Stromal cell of bone marrow (primary cell): ENCODE results near the gene RNF223.

ENCODE experiments used
- DNase-seq: peaks from one replicate; pipeline ENCODE4 v3.0.0-alpha.2; 2012; ENCODE audit warnings: low read depth

RNF223 gene

DNA sequence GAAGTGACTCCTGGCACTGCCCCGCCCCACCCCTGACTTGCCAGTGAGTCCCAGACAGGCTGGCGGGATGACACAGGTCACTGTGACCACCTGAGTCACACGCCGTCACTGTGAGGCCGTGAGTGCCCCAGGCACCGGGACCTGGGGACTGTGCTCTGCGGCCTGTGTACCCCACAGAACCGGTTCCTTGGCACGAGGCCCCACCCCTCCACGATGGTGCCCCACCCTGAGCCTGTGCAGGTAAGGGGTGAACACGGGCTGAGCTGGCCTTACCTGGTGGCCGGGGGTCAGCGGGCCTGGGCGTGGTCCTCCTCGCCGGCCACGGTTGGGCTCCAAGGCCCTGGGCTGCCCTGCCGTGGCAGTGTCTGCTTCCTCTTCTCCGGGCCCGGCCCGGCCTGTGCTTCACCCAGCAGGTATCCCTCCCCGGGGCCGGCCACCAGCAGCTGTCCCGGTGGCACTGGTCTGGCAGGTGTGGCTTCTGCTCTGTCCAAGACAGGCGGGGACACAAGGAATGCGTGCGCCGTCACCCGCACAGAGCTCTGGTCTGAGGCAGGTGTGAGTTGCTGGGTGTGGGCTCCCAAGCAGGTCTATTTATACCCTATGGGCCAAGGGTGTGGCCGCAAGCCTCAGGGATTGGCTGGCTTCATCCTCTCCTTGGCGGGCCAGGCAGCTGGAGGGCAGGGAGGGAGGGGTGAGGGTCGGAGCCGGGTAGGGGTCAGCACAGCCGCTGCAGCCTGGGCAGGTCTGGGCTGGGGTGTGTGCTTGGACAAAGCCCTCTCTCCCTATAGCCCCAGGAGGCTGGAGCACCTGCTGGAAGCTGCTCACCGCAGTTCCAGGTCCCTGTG is at the start of gene RNF223:
TSS of gene RNF223 (minus strand) at position 564 of the 845 bp plus-strand sequence. CDS start 1,740 bp downstream, outside the sequence.
- DNase-seq, result no peak

- no peak for DNase-seq
These were observed 48.9 kb upstream of the RNF223 start for GRCh38 chr1:1122981-1123480.

DNA sequence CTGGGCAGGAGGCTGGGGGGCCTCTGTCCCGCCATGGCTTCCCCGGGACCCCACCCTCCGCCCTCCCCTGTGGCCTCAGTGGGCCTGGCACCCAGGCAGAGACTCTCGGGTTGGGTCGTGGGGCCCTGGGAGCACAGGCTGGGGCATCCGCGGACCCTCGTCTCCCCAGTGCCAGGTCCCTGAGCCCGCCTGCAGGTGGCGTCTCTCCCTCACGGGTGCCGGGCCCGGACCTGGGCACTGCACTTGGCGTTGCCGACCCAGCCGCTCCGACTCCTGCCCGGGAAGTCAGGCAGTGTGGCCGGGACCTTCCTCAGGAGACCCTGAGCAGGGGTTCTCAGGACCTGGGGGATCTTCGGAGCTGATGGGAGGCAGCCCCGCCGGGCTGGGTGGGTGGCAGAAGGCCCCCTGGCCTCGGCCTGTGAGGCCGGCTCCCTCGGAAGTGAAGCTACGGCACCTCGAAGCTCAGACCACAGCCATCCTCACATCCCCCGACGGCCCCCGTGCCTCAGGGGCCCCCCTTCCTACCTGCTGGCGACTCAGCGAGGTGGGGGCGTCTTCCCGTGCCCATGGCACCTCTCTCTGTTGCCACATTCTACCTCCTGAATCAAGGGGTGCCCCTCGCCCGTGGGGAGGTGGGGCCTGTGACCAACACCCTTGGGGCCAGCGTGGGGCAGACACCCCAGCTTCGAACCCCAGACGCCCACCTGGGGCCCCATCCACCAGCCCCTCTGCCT is 48.1 kb upstream of the RNF223 start:
- DNase-seq, result peak; percentile 40

- no peak for DNase-seq
These were observed 47.5 kb upstream of the RNF223 start for GRCh38 chr1:1121611-1122077.

DNA sequence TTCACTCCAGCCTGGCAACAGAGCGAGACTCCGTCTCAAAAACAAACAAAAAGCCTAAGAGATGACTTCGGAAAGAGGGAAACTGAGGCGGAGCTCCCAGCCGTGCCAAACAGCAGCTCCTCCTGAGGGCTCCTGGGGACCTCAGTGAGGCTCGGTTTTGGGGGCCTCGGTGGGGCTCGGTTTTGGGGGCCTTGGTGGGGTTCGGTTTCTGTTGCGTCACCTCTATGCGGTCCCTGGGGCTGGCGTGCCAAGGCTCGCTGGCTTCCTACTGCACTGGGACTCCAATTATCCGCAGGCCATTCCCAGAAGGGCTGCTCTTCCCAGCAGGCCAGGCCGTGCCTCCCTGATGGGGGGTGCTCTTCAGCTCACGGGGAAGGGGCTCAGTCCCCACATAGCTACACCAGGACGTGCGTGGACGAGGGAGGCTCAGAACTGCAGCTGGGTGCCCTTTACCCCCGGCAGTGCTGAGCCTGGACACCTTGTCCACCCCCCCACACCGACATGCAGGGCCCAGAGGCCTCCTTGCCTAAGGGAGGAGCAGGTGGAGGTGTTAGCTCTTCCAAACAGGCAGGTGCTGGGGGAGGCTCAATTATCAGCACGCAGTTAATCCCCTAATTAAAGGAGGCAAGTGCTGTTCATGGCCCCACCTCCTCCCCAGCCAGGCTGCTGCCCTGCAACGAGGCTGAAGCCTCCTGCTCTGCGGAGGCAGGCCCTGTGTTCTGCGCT is 46.9 kb upstream of the RNF223 start:
- no peak for DNase-seq

DNA sequence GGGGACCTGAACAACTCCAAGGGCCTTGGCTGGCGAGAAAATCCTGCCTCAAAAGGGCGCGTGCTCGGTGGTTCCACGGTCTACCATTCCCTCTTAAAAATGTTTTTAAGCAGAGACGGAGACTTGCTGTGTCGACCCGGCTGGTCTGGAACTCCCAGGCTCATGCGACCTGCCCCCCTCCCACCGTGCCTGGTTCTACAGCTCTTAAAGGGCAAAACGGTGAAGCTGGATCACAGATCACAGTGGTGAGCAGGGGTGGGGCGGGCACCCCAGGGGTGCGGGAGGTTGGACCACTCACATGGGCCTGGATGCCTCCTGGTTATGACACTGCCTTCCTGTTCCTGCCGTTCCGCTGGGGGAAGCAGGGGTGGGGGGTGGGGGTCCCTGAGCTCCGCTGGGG is 46.0 kb upstream of the RNF223 start:
- no peak for DNase-seq

DNA sequence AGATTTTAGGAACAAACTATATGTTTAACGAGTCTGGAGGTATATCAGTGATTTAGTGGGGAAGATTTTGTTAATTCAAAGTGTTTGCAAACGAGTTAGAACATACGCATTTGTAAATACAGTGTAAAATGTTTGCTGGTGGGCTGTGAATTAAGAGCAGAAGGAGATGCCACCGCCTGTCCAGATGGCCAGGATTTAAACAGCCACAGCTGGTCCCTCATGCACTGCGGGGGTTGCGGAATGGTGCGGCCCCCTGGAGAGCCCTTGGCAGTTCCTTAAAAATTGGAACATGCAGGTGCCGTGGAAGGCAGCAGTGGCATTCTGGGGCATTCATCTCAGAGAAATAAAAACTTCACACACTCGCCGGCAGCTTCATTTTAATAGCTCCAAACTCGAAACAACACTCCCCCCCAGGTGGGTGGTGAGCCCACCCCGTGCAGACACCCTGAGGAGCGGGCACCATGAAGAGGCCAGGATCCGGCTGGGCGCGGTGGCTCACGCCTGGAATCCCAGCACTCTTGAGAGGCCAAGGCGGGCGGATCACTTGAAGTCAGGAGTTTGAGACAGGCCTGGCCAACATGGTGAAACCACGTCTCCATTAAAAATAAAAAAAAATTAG is 45.3 kb upstream of the RNF223 start:
- DNase-seq, result no peak

- no peak for DNase-seq
These were observed 44.7 kb upstream of the RNF223 start for GRCh38 chr1:1118876-1119220.

DNA sequence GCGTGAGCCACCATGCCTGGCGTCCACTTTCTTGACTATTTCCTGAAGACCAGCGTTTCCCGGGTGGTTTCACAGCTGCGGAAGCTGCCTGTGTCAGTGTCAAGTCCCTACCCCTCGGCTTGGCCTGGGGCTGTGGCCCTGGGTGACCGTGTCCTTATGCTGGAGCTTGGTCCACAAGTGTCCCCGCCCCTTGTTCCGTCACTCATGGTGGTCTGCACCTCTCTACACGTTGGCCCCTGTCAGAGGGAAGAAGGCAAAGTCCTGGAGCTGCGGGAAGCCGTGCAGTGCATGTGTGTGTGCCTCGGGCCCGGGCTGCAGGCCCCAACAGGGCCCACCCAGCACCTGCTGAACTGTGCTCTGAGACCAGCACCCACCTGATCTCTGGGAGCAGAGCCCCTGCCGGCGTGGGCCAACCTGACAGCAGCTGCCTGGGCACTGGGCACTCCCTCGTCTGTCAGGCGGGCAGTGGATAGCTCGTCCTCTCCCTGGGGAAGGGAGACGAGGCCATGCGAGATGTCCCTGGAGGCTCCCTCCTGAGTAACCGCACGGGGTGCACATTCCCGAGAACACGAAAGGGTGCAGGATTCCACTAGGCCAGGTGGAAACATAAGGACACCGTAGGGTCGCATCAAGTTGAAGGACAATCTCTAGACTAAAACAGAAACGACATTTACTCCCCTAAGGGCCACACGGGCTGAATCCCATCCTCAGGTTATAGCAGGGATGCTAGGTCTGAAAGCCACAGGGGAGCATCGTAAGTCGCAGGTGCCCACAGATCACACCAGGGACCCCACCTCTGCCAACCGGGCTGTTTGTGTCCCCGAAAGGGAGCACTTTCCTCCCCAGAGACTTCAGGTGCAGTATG is 44.1 kb upstream of the RNF223 start:
- DNase-seq, result no peak

DNA sequence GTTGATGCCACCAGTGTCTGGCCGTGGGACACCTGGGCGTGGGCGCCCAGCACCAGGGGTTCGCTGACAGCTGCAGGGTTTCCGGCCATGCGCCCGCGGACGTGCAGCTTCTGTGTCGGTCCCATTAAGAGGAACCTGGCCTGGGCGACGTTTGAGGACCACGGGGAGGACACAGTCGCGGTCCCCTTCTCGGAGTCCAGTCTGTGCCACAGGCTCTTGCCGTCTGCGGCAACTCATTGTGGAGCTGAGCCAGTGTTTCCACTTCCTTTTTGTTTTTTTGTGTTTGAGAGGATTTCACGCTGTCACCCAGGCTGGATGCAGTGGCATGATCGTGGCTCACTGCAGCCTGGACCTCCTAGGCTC is 43.3 kb upstream of the RNF223 start:
- no peak for DNase-seq

- DNase-seq, result no peak
These were observed 42.8 kb upstream of the RNF223 start for GRCh38 chr1:1116701-1117468.

GRCh38 chr1:1115786-1116700 is 41.9 kb upstream of the RNF223 start, which contains the start of gene C1orf159:
TSS of gene C1orf159 (minus strand) at chr1:1116089. CDS start at chr1:1091543, 24,546 bp downstream.
- peak; percentile 97 for DNase-seq

DNA sequence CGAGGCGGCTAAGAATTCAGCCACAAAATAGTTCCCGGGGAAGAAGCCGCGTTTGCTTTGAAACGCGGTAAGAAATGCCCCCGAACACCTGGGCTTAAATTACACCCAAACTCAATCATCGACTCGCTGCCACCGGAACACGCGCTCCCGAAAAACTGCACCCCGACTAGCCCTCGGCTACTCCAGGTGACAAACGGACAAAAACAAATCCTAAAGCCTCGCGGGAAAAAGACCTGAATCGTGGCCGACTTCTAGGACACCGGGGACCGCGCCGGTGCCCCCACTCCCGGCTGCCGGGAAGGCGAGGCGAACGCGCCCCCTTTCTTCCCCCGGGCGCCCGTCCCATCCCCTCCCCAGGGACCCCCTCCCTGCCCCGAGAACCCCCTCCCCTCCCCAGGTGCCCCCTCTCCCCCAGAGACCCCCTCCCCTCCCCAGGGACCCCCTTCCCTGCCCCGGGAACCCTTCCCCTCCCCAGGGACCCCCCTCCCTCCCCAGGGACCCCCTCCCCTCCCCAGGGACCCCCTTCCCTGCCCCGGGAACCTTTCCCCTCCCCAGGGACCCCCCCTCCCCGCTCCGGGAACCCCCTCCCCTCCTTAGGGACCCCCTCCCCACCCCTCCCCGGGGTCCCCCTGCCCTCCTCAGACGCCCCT is 41.2 kb upstream of the RNF223 start:
- DNase-seq, result no peak

GRCh38 chr1:1114431-1114830 is 40.3 kb upstream of the RNF223 start:
- DNase-seq, result no peak

DNA sequence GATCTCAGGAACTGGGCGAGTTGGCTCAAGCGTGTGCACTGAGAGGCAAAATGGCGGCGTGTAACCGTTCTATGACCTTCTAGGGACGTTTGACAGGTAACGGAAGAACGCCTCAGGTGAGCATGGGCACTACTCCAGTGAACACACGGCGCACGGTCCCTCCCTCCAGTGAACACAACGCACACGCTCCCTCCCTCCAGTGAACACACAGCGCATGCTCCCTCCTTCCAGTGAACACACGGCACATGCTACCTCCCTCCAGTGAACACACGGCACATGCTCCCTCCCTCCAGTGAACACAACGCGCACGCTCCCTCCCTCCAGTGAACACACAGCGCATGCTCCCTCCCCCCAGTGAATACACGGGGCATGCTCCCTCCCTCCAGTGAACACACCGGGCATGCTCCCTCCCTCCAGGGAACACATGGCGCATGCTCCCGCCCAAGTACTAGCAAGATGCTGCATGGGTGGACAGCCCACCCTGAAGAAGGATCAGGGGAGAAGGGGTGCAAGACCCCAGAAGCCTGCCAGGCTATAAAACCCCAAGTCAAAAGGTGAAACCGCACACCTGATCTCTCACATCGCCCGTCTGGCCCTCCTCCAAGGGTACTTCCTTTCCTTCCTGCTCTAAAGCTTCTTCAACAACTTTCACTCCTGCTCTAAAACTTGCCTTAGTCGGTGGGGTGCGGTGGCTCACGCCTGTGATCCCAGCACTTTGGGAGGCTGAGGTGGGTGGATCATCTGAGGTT is 38.3 kb upstream of the RNF223 start:
- DNase-seq, result no peak

DNA sequence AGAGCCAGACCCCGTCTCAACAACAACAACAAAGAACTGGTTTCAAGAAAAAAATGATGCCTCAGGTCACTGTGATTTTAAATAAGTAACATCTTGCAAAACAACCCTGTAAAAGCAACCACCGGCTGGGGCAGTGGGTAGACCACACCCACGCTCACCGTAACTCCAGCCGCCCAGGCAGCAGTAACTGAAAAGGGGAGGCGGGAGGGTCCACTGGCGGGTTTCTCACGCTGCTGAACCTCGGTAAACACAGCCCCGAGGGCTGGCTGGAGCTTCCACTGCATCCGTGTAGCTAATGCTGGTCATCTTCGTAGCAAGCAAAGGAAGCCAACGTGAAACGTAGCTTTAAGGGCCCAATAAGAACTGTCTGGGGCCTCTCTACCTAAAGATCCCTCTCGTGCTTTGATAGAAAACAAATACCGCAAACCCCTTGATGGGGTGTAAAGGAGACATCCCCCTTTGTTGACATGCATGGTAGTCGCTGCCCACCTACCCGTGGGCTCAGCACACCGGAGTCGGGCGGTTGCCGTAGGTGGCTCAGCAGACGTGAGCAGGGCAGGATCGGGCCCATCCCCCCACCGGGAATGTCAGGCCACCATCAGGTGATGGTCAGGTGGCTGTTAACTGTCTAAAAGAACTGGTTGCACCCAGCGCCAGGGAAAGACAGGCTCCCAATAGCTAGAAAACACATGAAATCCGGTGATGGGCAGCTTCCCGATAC is 37.6 kb upstream of the RNF223 start:
- no peak for DNase-seq

- no peak for DNase-seq
These were observed 36.5 kb upstream of the RNF223 start for GRCh38 chr1:1110561-1110971.
